Activated CD4-positive, CD25-positive, alpha-beta regulatory T cell treated with anti-CD3 and anti-CD28 coated beads, Interleukin-2, amount 50 U/mL, for 72 hours (primary cell): ENCODE data around the gene ZNF470.

Experiments
- DNase-seq: peaks from one replicate; pipeline ENCODE4 v3.0.0; 2021

Gene ZNF470

GRCh38 chr19:56611288-56611687 lies 44.0 kb downstream of the ZNF470 start:
- DNase-seq: no peak

- DNase-seq: no peak
Observed at GRCh38 chr19:56612737-56613136, 45.5 kb downstream of the ZNF470 start.

- DNase-seq: no peak
Observed at GRCh38 chr19:56613639-56614038, 46.4 kb downstream of the ZNF470 start.

GRCh38 chr19:56617531-56617930 lies 50.3 kb downstream of the ZNF470 start:
- DNase-seq: no peak

DNA sequence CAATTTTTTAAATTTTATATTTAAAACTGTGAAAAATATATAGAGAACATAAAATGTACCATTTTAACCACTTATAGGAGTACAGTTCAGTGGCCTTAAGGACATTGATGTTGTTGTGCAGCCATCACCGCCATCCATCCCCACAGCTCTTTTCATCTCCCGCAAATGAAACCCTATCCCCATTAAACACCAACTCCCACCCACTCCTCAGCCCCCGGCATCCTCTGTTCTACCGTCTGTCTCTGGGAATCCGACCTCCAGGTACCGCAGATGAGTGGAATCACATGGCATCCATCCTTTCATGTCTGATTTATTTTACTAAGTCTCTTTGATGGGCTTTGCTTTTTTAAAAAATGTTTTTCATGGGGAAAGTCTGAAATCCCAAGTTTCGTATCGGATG lies 51.9 kb downstream of the ZNF470 start:
- DNase-seq: no peak

- DNase-seq: no peak
Observed at GRCh38 chr19:56622374-56622773, 55.1 kb downstream of the ZNF470 start.

- no peak for DNase-seq
Observed at GRCh38 chr19:56623006-56623405, 55.7 kb downstream of the ZNF470 start.

- DNase-seq: no peak
Observed at GRCh38 chr19:56625708-56626107, 58.4 kb downstream of the ZNF470 start.

DNA sequence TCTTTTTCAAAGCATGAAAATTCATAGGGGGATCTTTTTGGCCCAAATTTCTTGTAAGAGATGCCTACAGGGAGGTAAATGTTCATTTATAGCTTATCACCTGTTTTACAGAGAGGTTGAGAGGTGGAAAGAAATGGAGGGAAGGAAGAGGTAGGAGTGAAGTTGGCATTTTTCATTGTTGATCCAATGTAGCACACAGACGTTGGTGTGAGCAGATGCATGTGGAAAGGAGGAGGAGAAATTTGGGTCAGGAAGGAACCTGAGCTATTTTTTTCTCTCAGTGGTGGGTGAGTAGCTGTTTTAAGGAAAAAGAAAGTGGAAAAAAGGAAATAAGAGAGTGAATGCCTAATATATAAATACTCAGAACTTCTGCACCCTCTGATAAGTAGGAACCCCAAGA lies 65.8 kb downstream of the ZNF470 start:
- no peak for DNase-seq

GRCh38 chr19:56637976-56638555 lies 70.8 kb downstream of the ZNF470 start:
- DNase-seq: no peak
